IPS-NIHi7 (cell line): ENCODE results near the gene HSPA4L.

Experiments
- DNase-seq: peaks from one replicate; pipeline ENCODE4 v3.0.0; 2012; ENCODE audit warnings: mixed read lengths; ENCODE audit errors: extremely low spot score

Gene HSPA4L

DNA sequence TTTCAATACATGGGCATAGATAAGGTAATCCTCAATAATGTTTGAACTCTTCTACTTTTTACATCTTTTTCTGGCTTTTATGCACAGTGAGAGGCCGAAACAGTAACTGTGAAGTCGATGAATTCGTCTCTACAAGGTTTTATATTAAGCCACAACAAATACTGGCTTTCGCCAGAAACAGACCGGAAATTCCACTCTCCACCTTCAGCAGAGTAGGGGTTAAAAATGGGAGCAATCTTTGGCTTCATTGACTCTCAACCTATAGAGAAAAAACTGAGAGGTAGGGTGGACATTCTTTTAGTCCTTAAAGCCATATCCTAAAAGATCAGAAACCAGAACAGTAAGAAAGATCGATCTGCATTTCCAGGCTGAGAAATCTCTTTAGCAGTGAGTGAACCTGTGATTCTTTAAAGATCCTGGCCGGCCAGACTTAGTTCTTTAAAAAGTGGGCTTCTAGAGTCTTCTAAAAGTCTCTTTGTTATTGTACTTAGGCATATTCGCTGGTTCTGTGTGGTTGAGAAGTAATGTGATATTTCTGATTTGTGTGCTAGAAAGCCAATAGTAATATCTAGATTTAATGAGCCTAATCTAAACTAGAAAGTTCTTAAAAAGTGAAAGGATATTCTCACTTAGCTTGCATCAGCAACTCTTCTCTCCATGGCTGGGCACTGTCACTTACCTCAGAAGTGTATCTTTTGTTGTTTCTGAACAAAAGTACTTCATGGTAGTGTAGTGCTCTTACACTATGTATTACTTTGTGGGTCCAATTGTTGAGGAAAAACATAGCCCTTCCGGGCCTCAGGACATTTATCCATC, 2.0 kb downstream of the HSPA4L start:
- no peak for DNase-seq

DNA sequence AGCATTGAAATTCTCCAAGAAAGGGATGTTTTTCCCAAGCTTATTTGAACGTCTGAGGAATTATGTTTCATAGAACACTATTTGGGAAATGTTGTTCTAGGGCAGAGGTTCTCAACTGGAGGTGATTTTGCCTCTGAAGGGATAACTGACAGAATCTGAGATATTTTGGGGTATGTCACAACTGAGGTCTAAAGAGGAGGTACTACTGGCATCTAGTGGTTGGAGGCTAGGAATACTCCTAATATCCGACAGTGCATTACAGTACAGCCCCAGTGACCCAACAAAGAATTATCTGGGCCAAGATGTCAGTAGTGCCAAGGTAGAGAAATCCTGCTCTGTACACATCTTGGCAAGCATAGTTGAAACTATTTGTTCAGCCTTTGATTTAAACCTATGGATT, 6.4 kb downstream of the HSPA4L start:
- peak; percentile 48 for DNase-seq

DNA sequence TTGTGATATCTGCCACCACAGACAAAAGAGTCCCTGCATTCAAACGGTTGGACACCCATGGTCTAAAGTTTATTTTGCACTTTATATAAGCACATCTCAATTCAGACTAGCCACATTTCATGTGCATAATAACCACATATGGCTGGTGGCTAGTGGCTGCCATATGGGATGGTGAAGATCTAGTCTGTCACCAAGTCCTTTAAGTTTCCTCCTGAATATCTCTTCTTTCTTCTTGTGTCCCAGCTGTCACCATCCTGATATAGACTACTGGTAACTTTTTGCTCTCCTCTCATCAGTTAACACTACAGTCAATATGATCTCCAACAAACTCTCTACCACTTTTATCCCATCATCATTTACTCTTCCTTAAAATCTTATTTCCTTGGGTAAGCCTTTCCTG, 9.3 kb downstream of the HSPA4L start:
- DNase-seq = no peak

DNA sequence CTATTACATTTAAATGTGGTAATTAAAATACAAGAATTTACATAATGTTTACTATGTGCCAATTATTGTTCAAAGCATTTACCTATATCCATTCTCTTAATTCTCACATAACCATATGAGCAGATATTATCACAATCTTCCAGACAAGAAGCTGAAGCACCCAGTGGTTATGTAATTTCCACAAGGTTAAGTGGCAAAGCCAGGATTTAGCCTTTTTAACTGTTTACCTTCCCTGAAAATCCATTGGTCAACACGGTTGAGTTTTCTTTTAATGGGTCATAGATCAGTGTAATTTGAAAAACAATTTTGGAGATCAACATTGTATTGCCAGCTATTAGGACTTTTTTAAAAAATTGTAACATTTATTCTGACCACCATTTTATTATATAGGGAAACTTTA, 11.4 kb downstream of the HSPA4L start:
- no peak for DNase-seq

DNA sequence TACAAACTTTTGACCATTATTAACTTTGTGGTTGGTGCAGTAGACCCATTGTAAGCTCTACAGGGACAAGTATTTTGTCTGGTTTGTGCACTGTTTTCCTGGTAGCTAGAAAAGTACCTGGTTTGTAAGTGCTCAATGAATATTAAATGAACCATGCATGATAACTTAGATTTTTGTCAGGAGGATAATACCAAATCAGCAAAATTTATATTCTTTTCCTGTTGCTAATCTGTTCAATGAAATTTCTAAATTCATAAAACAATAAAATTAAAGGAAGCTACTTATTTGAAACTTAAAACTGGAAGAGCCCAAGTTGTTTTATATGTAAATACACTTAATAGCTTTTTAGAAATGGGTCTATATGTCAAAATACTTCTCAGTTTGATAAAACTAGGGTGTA, 17.6 kb downstream of the HSPA4L start:
- no peak for DNase-seq

DNA sequence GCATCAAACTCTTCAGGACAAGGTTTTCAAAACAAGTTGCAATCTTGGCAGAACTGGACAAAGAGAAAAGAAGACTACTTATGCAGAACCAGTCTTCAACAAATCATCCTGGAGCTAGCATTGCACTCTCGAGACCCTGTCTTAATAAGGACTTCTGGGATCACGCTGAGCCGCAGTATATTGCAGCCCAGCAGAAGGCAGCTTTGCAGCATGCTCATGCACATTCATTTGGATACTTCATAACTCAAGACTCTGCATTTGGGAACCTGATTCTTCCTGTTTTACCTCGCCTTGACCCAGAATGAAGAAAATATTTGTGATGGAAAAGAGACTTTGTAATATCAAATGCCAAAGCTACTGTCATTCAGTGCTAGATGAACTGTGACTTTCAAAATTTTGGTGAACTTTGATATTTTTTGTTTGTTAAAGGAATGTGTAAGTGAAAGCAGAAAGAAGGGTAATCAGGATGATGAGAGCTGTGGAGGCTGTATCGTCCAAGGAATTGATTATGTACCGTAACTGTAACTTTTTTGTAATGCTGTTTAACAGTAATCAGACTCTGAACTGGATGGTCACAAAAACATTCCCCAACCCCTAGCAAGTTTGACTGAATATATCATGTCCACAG, 27.2 kb downstream of the HSPA4L start:
- no peak for DNase-seq

DNA sequence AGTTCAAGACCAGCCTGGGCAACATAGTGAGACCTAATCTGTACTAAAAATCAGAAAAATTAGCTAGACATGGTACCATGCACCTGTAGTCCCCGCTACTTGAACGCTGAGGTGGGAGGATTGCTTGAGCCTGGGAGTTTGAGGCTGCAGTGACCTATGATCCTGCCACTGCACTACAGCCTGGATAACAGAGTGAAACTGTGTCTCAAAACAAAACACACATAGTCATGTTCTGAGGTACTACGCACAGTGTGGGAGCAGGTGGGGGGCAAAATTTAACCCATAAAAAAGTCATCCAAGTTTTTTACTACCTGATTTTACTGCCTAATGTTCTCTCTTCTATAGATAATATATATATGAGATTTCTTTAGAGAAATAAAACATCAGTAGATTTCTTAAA, 28.4 kb downstream of the HSPA4L start:
- DNase-seq = no peak

DNA sequence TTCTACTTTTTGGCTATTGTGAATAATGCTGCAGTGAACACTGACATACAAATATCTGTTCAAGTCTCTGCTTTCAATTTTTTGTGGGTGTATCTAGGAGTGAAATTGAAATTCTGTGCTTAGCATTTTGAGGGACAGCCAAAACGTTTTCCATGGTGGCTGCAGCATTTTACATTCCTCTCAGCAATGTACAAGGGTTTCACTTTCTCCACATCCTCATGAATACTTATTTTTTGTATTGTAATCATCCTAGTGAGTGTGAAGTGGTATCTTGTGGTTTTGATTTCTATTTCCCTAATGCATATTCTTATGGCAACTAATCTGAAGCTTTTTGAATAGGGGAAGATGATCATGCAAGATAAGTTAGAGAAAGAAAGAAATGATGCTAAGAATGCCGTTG, 40.3 kb downstream of the HSPA4L start:
- DNase-seq = no peak

DNA sequence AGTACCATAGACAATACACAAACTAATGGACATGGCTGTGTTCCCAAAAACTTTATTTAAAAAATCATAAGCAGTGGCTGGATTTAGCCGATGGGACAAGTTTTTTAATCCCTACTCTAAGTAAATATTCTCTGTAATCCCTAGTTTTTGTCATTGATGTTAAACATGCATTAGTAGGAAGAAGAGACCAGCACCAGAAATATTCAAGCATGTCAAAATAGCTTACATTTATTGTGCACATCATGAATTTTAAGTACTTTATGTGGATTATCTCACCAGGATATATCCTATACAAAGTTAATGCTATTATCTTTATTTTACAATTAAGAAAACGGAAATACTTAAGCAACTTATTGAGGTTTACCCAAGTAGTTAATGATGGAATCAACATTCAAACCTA, 46.0 kb downstream of the HSPA4L start:
- no peak for DNase-seq

DNA sequence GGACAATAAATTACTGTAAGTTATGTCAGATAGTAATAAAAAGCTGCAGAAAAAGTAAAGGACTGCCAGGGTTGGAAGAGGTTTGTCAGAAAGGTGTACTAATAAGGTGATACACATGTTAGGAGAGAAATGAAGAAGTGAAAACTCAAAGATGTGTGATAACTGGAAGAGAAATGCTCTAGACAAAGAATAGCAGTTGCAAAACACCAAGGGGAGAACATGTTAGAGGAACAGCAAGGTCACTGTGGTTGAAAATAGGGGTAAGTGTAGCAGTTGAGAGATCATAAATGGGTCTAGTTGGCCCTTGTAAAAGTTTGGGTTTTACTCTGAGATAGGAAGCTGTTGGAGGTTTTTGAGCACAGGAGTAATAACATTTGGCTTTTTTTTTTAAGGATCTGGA, 46.9 kb downstream of the HSPA4L start:
- no peak for DNase-seq

DNA sequence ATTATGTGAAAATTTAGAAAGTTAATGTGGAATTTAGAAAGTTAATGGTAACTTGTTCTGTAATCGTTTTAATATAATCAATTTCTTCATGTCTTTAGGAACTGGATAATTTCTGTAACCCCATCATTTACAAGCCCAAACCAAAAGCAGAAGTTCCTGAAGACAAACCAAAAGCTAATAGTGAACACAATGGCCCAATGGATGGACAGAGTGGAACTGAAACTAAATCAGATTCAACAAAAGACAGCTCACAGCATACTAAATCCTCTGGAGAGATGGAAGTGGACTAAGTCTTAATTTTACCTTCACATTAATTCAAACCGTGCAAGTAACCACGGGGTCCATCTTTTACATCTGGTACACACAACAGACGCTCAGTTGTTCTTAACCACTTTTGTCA, 50.5 kb downstream of the HSPA4L start:
- DNase-seq = no peak

DNA sequence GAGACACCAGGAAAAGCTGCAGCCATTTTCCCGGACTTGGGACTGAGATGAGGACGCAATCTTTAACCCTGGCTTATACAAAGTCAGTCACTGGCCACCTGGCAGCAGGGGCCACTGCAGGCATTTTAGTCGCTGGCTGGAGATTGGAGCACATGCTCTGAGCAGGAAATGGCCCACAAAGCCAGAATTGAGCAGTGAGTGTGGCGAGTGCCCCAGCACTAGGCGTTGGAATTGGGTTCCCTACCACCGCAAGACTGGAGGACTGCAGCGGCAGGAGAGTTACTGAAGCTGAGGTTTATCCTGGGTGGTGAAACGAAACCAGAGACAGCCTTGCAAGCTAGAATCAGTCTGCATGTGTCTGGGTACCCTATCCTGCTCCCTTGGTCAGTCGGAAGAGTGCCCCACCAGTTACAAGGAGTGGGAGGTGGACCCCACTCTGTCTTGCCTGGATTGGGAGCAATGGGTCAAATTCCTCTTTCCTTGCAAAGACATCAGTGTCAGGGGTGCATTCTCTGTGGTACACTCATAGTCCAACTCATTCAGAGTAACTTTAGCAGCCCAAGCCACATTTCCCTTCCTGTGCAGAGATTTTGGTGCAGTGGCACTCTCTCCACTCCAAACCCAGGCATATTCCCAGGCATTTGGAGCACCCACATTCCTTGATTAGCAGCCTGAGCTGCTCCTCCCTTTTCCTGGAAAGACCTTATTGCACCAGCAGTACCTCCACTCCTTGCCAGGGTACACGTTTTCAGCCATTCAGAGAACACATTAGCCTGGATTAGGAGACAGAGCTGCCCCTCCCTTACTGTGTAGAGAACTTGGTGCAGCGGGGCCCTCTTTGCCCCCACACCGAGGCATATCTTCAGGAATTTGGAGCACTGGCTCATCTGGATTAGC, 61.8 kb downstream of the HSPA4L start:
- DNase-seq = peak; percentile 35

DNA sequence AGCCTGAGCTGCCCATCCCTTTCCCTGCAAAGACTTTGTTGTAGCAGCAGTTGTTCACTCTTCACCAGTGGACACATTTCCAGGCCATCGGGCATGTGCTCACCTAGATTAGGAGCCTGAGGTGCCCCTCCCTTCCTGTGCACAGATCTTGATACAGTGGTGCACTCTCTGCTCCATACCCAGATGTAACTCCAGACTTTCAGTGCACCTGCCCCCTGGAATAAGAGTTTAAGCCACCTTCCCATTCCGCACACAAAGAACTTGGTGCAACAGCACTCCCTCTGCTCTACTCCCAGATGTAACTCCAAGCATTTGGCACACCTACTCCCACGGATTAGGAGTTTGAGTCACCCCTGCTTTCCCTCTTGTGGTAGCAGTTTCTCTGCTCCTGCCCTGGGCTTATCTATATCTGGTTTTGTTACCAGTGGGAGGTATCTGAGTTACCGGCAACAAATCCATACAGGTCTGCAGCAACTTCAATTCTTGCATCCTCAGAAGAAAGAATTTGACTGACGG, 62.5 kb downstream of the HSPA4L start:
- DNase-seq = peak; percentile 28

DNA sequence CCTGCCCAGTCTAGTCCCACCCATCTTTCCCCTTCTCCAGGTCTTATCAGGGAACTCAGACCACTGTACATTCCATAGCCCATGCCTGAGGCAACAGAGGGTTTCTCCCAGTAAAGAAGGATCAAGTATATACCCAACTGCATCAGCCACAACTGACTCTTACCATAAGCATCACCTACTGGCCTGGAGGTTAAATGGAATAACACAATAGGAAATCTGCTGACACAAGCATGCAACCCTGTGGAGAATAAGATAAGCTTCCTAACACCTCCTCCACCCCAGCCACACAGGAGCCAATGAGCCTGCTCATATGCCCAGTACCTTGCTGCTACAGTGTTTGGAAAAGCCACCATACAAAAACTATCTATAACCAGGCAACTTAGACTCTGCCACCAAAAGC, 63.9 kb downstream of the HSPA4L start:
- peak; percentile 34 for DNase-seq

DNA sequence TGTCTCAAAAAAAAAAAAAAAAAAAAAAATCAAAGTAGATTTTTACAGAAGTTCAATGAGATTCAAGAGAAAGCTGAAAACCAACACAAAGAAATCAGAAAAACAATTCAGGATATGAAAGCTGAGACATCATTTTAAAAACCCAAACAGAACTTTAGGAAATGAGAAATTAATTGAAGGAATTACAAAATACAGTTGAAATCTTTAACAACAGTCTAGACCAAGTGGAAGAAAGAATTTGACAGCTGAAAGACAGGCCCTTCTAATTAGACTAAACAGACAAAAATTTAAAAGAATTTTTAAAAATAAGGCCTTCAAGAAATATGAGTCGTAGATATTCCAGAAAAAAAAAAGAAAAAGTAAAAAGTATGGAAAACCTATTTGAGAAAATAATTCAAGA, 64.6 kb downstream of the HSPA4L start:
- DNase-seq = no peak

DNA sequence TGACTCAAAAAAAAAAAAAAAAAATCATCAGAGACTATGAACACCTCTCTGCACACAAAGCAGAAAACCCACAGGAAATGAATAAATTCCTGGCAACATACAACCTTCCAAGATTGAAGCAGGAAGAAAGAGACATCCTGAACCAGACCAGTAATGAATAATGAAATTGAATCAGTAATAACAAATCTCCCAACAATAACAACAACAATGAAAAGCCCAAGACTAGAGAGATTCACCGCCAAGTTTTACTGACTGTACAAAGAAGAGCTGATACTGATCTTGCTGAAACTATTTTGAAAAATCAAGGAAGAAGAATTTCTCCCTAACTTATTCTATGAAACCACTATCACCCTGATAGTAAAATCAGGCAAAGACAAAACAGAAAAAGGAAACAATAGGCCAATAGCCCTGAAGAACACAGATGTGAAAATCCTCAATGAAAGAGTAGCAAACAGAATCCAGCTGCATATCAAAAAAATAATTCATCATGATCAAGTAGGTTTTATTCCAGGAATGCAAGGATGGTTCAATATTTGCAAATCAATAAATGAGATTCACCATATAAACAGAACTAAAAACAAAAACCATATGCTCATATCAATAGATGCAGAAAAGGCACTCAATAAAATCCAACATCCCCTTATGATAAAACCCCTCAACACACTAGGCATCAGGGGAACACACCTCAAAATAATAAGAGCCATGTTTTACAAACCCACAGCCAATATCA, 67.5 kb downstream of the HSPA4L start:
- no peak for DNase-seq

DNA sequence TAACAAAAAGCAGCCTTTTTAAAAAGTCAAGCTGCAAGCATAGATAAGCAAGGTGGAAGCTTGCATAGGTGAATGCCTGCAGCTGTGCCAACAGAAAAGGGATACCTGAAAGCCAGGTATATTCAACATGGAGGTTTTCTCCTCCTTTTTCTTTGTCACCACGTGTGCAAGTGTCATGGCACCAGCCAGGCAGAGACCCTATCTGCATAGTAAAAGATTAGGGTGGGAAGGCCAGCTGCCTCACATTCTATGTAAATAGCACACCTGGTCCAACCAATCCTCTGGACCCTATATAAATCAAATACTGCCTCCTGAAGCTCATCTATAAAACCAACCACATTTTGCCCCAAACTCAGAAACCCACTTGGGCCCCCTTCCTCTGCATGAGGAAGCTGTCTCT, 70.5 kb downstream of the HSPA4L start:
- DNase-seq = peak; percentile 18

DNA sequence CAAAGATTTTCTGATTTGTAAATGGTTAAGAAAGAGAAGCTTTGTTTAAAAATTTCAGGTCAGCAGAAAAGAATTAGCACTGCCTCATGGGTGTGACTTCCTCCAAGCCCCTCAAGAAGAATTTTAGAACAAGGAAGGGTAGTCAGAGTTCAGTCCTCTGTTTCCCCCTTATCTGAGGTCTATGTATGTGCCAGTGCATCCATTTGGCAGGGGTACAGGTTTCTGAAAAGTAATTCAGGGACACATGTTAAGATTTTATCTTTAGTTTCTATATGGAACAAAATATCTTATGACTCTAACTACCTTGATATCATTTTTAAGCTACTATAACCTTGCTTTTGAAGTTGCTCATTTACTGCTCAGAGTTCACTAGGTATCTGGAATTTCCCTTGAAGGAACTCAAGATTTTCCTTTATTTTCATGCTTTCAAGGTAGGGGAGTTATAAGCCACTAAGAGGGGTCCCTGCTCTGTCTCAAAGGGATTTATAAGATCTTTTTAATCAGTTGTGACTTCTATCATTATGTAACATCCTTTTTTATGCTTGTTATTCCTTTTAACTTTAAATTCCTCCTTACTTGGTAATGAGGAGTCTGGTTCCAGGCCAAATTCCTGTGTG, 74.2 kb downstream of the HSPA4L start:
- DNase-seq = no peak

DNA sequence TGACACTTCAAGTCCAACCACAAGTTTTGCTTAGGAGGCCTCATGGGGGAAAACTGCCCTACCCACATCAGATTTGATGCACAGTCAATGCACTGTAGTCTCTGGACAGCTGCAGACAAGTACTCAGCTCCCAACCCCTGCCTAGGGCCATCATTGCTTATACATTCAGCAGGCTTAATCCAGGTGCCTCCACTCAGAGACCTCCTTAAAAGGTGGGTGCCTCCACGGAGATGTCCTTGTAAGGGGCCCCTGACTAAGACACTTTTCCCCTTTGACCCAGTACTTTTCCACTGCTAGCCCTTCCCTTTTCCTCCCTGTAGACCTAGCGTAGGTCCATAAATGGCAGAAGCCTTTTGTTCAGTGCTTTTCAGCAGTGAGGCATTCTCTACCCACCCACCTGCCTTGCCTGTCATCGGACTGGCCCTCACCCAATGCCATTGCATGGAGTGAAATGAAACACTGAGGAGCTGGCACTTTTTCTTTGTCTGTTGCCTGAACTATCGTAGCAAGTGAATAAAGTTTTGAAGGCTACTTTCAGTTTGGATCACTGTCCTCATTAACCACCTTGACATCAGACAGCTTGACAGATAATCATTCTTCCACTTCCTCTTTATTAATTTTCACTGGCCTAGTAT, 74.8 kb downstream of the HSPA4L start:
- DNase-seq = peak; percentile 26

DNA sequence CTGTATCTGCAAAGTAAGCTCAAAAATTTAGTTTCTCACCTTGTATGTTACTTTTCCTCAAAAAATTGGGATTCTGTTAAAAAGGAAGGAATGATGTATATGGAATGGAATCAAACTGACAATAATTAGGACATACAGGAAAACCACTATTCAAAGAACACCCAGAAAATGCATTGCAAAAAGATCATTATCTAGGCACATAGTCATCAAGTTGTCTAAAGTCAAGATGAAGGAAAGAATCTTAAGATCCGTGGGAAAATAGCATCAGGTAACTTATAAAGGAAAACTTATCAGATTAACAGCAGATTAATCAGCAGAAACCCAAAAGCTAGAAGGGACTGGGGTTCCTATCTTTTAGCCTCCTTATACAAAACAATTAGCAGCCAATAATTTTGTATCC, 75.5 kb downstream of the HSPA4L start:
- DNase-seq = no peak

DNA sequence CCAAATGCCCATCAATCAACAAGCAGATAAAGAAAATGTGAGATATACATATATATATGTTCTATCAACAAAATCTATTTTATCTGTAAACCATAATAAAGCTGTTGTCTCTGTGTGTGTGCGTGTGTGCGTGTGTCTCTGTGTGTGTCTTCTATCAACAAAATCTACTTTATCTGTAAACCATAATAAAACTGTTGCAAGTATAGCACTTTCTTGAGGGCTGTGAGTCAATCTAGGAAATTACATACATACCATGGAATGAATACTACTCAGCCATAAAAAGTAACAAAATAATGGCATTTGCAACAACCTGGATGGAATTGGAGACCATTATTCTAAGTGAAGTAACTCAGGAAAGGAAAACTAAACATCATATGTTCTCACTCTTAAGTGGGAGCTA, 86.1 kb downstream of the HSPA4L start:
- DNase-seq = no peak
